BE2C (cell line): ENCODE data around the gene ITGAV.

Source experiments
- DNase-seq: peaks from one replicate; pipeline ENCODE4 v3.0.0-alpha.2; 2020
- H3K27me3 ChIP-seq: fragments of 250-450 bp; sonication (Bioruptor Pico); 2 replicates; pipeline ENCODE4 v1.5.1; 2020; ENCODE audit warnings: mild to moderate bottlenecking
- H3K36me3 ChIP-seq: fragments of 250-450 bp; sonication (Bioruptor Pico); 2 replicates; pipeline ENCODE4 v1.5.1; 2020; ENCODE audit warnings: mild to moderate bottlenecking
- H3K4me1 ChIP-seq: fragments of 250-450 bp; sonication (Bioruptor Pico); 2 replicates; pipeline ENCODE4 v1.5.1; 2020
- H3K4me3 ChIP-seq: 2 replicates; pipeline ENCODE4 v1.5.1; 2011; ENCODE audit warnings: low read depth, low read length
- H3K9me3 ChIP-seq: fragments of 250-450 bp; sonication (Bioruptor Pico); 2 replicates; pipeline ENCODE4 v1.5.1; 2020
- CTCF ChIP-seq: IDR thresholded peaks from 2 replicates; pipeline ENCODE4 v1.5.1; 2012; ENCODE audit warnings: mild to moderate bottlenecking, low read depth, low read length

The ITGAV gene

DNA sequence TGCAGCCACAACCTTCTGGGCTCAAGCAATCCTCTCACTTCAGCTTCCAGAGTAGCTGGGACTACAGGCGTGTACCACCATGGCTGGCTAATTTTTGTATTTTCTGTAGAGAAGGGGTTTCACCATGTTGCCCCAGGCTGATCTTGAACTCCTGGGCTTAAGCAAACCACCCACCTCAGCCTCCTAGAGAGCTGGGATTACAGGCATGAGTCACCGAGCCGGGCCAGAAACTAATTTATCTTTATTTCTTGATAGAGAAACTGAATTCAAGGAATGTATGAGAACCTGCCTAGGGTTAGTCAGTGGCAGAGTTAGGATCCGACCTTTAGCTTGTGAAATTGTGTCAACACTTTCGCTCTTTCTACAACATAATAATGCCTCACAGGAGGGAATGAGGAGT lies 19.3 kb upstream of the ITGAV start:
- TF ChIP-seq CTCF = no peak
- no peak overlapping the region for H3K4me3 ChIP-seq
- no peaks in the 10 kb centered on the region for H3K9me3 ChIP-seq
- no peaks in the 10 kb centered on the region for H3K4me1 ChIP-seq
- H3K27me3 ChIP-seq = no peaks in the 10 kb centered on the region
- H3K36me3 ChIP-seq = no peaks in the 10 kb centered on the region
- no peak for DNase-seq

DNA sequence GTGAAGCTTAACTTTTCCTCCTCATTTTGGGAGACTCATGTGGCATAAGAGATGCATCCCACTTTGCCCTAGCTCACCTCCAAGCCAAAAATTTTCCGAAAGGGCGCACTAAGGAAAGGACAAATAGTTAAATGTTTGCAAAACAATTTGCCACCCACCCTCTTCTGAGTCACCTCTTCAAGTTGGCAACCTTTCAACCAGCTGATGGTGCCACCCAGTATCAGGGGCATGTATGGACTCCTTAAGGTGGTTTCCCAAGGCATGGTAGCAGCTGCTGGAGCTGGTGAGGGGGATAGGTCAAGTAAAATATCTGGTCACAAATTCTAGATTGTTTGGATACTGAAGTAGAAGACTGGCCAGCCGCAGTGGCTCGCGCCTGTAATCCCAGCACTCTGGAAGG lies 17.2 kb upstream of the ITGAV start:
- TF ChIP-seq CTCF = no peak
- no peaks in the 10 kb centered on the region for H3K27me3 ChIP-seq
- no peaks in the 10 kb centered on the region for H3K9me3 ChIP-seq
- H3K4me3 ChIP-seq = no peak overlapping the region
- H3K36me3 ChIP-seq = no peaks in the 10 kb centered on the region
- no peak for DNase-seq
- no peaks in the 10 kb centered on the region for H3K4me1 ChIP-seq

GRCh38 chr2:186573531-186573930 lies 16.3 kb upstream of the ITGAV start:
- H3K9me3 ChIP-seq = no peaks in the 10 kb centered on the region
- TF ChIP-seq CTCF = no peak
- H3K36me3 ChIP-seq = no peaks in the 10 kb centered on the region
- no peak overlapping the region for H3K4me3 ChIP-seq
- no peaks in the 10 kb centered on the region for H3K27me3 ChIP-seq
- H3K4me1 ChIP-seq = no peaks in the 10 kb centered on the region
- no peak for DNase-seq

DNA sequence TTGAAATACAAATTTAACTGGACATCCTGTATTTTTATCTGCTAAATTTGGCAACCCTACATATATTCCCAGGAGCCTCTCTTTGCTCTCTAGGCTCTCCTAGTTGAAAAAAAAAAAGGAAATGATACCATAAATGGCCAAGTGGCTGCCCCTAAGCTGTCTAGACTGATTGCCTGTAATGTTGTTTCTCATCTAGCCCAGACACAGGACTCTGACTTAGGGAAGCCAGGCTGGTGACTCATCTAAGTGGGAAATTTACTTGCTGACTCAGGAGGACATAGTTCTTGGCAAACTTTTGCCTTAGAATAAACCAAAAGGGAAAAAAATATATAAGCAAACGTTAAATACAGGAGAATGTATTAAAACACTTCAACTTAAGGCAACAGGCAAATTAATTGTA lies 14.6 kb upstream of the ITGAV start:
- H3K4me3 ChIP-seq = no peak overlapping the region
- no peaks in the 10 kb centered on the region for H3K4me1 ChIP-seq
- TF ChIP-seq CTCF = no peak
- H3K9me3 ChIP-seq = no peaks in the 10 kb centered on the region
- H3K27me3 ChIP-seq = no peaks in the 10 kb centered on the region
- H3K36me3 ChIP-seq = no peaks in the 10 kb centered on the region
- DNase-seq = peak; percentile 54

DNA sequence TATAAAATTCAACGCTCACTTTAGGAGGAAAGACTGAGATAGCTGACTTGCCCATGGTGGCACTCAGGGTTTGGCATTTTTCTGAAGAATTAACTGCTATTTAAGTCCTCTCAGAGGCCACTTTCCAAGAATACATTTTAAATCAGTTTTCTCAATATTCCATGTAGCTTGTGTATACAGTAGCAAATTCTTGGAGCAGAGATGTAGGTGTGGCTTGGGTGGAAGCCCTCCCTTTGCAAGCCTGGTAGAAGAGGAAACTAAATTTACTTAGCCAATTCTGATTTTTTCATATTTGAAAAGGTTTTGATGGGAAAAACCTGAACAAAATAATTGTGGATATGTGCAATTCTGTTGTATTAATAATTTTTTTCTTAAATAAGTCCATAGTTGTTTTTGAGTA lies 14.0 kb upstream of the ITGAV start:
- TF ChIP-seq CTCF = no peak
- H3K9me3 ChIP-seq = no peaks in the 10 kb centered on the region
- H3K36me3 ChIP-seq = no peaks in the 10 kb centered on the region
- no peak overlapping the region for H3K4me3 ChIP-seq
- H3K27me3 ChIP-seq = no peaks in the 10 kb centered on the region
- no peak for DNase-seq
- H3K4me1 ChIP-seq = no peaks in the 10 kb centered on the region

GRCh38 chr2:186576614-186577013 lies 13.2 kb upstream of the ITGAV start:
- no peak for DNase-seq
- no peak for TF ChIP-seq CTCF
- Histone ChIP-seq H3K4me3 (no peak overlapping the region), H3K4me1 (no peaks in the 10 kb centered on the region), H3K9me3 (no peaks in the 10 kb centered on the region), H3K36me3 (no peaks in the 10 kb centered on the region), H3K27me3 (no peaks in the 10 kb centered on the region)
